A204.1 (cell line): ENCODE data around the gene R3HDM2.

Source experiments
- FAIRE-seq: peaks from 2 replicates; lab custom pipeline; 2012; peaks lifted over from hg19 to GRCh38; lab: Jason Lieb, UNC

Gene R3HDM2

DNA sequence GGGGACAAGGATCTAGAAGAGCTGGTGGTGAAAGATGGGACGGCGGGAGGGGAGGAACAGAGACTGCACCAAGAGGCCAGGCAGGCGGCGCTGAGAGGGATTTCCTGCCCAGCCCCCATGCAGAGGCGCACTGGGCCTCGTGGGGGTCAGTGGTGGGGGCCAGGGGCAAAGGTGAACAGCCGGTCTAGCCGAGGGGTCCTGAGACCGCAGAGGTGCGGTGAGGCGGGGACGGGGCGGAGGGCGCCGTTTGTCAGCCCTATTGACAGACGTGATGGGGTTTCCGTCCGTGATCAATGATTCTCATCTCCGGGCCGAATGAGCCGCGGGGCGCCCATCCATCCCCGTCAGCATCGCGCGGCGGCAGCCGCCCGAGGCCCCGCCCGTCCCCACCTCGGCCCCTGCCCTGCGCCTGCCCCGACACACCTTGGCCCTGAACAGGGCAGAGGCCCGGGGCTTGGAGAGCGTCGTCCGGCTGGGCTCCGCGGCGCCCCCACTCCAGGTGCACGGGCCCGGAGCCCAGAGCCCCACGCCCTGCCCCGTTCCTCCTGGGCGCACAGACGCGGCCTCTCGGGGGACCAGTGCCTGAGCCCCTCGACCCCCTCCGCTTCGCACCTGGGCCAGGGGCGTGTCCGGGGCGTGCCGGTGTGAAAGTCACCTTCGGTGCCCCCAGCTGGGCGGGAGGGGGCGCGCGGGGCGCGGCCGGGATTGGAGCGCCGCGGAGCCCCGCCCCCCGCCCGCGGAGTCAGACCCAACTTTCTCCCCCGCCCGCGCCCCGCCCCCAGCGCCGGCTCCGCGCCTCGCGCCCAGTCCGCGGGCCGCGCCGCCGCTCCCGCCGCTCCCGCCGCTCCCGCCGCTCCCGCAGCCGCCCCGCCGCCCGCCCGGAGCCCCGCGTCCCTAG, 214.6 kb downstream of the R3HDM2 start, which contains the start of gene NXPH4:
NXPH4 (plus strand) TSS at position 781 of the 898 bp plus-strand sequence. CDS start 176 bp downstream, outside the sequence.
- FAIRE-seq, result no peak

DNA sequence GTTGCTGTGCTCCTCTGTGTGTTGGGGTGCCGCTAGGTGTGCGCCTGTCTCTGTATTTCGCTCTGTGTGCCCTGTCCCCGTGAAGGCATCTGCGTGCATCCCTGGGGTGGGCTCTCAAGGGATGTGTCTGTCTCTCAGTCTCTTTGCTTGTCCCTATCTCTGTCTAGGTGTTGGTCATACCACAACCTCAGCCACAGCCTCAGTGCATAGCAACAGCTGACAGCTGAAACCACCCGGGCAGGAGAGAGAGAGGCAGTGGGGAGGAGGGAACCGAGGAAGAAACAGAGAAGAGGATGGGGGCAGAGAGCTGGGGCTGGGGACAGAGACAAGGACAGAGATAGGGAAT, 215.2 kb downstream of the R3HDM2 start:
- no peak for FAIRE-seq

DNA sequence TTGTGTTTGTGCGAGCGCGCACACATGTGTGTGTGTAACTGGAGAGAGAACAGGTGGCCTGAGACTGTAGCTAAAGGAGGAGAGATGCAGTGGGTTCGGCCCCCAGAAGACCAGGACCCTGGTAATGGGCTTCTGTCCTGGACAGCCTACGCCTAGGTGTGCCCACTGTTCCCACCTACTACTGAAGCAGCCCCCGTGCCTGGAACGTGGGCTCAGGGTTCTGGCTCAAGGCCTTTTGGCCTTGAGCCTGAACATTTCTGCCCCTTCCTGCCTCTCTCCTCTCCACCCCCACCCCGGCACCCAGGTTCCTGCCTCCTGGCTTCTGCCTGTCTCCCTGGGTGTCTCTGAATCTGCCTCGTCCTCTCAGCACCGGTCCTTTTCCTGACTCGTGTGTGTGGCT, 215.8 kb downstream of the R3HDM2 start:
- FAIRE-seq, result no peak

DNA sequence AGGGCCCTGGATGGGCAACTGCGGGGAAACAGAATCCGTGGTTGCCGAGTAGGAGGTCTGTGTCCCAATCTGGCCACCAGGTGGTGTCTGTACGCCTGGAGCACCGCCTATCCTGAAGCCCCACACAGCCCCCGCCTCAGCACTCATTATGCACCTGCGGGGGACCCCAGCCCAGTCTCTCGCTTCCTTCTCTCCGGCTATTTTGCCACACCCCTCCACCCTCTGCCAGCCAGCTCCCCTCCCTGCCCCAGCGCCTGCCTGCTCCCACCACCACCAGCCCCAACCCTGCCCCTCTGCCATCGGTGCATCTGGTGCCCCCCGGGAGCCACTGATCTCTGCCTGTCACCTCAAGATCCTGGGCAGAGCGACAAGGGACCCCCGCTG, 216.5 kb downstream of the R3HDM2 start:
- no peak for FAIRE-seq

DNA sequence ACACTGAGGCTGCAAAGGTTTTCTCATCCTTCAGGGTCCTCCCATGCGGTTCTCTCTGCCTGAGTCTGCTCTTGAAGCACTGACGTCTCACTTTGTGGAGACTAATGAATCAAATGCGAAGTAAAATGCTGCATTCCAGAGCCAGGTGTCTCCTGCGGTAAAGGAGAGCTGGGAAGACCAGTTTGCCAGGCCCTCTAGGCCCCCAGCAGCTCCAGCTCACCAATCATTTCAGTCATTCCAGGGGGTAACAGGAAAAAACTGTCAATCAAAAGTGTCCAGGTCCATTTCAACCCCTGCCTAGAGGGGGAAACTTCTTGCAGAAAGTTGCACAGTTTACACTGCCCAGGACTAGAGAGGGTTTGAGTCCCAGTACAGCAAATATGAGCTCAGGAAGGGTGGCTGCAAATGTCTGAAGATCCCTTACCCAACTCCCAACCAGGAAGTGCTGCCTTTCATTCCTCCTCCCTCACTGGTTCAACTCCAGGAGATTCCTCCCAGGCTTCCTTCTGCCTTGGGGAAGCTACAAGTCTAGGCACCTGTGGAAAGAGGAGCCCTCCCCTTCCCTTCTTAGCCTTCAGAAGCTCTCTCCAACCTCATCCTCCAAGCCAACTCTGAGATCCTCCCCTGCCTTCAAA, 217.0 kb downstream of the R3HDM2 start:
- no peak for FAIRE-seq

DNA sequence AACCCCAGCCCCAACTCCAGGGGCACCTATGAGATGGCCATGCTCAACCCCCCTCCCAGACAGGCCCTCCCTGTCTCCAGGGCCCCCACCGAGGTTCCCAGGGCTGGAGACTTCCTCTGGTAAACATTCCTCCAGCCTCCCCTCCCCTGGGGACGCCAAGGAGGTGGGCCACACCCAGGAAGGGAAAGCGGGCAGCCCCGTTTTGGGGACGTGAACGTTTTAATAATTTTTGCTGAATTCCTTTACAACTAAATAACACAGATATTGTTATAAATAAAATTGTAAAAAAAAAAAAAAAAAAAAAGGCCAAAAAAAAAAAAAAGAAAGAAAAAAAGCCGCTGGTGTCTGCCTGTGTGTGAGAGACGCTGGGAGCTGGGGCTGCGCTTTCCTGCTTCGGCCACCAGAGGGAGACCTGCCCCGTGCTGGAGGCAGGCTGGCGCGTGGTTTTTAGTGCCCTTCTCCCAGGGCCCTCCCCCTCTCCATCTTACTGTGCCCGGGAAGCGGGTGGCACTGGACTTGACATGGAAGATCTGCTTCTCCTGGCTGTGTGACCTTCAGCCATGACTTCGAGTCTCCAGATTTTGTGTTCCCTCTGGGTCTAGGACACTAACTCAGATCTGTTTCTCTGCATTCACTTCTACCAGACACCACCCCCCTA, 217.7 kb downstream of the R3HDM2 start:
- FAIRE-seq, result peak; percentile 83

DNA sequence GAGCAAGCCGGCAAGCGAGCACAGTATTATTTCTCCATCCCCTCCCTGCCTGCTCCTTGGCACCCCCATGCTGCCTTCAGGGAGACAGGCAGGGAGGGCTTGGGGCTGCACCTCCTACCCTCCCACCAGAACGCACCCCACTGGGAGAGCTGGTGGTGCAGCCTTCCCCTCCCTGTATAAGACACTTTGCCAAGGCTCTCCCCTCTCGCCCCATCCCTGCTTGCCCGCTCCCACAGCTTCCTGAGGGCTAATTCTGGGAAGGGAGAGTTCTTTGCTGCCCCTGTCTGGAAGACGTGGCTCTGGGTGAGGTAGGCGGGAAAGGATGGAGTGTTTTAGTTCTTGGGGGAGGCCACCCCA, 218.2 kb downstream of the R3HDM2 start:
- no peak for FAIRE-seq

DNA sequence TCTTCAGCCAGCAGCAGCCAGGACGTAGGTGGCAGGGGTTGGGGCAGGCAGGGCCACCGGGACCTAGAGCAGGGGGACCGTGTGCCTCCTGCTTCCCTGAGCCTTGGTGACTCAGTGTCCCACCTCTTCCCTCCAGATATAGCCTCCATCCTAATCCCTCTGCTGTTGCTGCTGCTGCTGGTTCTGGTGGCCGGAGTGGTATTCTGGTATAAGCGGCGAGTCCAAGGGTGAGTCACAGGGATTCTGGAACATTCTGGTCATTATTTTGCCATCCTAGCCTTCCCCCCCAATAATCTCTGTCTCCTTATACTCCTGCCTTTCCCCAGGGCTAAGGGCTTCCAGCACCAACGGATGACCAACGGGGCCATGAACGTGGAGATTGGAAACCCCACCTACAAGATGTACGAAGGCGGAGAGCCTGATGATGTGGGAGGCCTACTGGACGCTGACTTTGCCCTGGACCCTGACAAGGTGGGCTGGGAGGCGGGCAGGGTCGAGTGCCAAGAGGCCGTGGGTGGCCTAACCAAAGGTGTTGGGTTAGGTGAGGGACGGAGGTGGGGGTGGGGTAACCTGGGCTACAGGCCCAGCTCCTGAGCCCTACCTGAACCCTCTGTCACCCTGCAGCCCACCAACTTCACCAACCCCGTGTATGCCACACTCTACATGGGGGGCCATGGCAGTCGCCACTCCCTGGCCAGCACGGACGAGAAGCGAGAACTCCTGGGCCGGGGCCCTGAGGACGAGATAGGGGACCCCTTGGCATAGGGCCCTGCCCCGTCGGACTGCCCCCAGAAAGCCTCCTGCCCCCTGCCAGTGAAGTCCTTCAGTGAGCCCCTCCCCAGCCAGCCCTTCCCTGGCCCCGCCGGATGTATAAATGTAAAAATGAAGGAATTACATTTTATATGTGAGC, 218.8 kb downstream of the R3HDM2 start:
- FAIRE-seq, result no peak

DNA sequence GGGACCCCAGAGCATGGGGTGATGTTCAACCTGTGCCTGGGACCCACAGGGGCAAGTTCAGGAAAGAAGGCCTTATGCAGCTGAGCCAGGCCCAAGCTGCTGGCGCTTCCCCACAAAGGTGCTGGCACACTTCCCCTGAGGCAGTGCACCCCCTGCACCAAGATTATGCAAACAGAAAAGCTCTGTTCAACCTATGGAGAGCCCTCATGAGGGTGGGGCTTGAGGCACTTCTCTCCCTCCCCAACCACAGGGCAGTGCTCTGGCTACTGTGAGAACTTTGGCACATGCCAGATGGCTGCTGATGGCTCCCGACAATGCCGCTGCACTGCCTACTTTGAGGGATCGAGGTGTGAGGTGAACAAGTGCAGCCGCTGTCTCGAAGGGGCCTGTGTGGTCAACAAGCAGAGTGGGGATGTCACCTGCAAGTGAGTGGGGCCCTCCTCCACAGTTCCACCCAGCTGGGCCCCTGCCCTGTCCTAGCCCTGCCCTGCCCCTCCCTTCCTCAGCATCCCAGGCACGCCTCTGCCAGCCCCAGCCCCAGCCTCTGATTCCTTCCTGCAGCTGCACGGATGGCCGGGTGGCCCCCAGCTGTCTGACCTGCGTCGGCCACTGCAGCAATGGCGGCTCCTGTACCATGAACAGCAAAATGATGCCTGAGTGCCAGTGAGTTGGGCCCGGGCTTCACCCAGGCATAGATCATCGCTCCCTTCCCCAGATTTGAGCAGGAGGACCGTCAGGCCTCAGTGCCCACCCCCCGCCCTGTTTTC, 219.7 kb downstream of the R3HDM2 start:
- no peak for FAIRE-seq

DNA sequence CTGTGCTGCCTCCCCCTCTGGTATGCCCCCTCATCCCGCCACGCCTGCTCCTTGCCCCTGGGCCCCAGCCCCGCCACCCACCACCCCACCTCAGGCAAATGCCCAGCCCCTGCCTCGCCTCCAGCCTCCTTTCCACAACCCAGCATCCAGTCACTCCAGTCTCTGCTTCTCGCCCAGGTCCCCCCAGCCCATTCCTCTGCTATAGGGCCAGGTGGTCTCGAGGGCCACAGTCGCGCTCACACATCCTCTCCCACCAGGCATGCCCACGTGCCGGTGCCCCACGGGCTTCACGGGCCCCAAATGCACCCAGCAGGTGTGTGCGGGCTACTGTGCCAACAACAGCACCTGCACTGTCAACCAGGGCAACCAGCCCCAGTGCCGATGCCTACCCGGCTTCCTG, 220.4 kb downstream of the R3HDM2 start:
- no peak for FAIRE-seq

DNA sequence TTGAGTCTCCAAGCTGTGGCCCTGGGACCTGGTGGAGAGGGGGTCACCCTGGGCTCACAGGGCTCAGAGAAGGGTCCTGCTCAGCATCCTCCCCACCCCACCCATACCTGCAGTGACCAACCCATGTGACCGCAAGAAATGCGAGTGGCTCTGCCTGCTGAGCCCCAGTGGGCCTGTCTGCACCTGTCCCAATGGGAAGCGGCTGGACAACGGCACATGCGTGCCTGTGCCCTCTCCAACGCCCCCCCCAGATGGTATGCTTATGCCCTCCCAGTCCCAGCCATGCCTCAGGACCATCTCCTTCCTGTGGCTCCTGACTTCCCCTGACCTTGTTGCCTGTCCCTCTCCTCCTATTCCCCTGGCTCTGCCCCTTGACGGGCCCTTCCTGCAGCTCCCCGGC, 220.9 kb downstream of the R3HDM2 start:
- no peak for FAIRE-seq

DNA sequence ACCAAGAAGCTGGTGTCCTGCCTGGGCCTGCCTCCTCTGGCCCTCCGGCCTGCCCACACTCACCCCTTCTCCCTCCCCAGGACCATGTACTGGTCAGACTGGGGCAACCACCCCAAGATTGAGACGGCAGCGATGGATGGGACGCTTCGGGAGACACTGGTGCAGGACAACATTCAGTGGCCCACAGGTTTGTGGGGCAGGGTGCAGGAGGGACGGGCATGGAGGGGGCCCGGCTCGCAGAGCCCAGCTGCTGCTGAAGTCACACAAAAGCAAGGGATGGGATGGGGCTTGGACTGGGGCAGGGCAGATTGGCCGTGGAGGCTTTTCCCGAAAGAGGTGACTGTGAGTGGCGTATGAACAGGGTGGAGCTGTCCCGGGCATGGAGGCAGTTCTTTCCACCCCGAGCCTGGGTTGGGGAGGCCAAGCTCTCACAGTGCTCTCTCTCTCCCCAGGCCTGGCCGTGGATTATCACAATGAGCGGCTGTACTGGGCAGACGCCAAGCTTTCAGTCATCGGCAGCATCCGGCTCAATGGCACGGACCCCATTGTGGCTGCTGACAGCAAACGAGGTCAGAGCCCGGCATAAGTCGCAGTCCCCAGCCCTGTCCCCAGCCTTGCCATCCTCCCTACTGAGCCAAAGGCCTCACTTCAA, 222.1 kb downstream of the R3HDM2 start:
- FAIRE-seq, result no peak

DNA sequence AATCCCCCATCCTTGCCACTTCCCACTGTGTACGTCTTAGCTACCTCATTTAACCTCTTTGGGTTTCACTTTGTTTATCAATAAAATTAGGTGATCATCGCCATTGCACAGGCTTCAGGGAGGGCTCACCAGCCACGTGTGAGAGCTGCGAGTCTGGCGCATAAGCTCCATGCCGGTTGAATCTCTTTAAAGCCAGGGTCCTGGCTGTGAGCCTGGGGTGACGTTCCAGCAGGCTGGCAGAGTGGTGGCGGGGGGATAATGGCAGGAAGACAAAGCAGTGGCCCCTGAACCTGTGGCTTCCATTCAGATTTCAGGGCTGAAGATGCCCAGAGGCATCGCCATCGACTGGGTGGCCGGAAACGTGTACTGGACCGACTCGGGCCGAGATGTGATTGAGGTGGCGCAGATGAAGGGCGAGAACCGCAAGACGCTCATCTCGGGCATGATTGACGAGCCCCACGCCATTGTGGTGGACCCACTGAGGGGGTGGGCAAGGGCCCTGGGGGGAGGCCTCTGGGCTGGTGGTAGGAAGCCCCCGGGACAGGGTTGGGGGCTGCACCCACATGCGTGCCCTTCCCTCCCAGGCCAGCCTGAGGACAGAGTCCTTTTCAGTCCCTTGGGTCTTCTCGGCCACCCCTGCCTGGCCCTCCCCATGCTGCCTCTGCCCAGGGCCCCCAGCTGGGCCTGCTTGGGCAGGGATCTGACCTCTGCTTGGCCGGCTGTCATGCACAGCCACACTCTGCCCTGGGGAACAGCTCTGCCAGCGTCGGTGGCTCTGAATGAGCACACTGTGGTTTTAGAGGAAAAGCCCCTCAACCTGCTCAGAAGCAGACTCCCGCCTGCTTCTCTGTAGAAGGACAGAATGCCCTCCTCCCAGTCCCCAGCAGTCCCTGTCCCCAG, 222.9 kb downstream of the R3HDM2 start:
- no peak for FAIRE-seq

DNA sequence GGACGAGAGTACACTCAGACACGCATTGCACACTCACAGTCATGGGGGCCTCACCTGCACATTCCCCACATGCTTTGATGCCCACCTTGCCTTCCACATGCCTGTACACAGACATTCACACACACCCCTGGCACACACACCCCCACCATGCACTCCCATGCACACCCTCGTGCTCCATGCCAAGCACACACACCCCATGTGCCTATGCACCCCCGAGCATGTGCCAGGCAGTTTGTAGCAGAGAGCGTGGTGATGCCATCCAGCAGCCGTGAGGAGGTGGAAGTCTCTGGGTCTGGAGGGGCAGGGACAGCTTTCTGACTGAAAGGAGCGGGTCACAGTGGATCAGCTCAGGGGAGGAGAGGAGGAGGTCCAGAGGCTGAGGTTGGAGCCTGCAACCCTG, 224.9 kb downstream of the R3HDM2 start:
- no peak for FAIRE-seq

DNA sequence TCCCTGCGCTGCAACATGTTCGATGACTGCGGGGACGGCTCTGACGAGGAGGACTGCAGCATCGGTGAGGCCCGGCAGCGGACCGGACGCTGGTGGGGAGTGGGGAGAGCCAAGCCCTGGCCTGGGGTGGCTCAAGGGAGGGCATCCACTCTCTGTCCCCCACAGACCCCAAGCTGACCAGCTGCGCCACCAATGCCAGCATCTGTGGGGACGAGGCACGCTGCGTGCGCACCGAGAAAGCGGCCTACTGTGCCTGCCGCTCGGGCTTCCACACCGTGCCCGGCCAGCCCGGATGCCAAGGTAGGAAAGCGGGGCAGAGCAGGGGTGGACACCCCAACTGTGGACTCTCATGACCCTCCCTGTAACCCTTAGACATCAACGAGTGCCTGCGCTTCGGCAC, 225.7 kb downstream of the R3HDM2 start:
- FAIRE-seq, result no peak

DNA sequence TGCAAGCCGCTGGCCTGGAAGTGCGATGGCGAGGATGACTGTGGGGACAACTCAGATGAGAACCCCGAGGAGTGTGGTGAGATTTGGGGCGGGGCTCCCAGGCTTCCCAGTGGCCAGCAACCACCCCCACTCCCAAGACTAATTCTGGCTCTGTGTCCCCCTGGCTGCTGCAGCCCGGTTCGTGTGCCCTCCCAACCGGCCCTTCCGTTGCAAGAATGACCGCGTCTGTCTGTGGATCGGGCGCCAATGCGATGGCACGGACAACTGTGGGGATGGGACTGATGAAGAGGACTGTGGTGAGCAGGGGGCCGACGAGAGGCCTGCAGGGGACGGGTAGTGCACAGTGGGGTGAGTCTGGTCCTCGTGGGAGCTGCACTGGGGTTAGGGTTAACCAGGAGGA, 226.4 kb downstream of the R3HDM2 start:
- FAIRE-seq, result no peak

DNA sequence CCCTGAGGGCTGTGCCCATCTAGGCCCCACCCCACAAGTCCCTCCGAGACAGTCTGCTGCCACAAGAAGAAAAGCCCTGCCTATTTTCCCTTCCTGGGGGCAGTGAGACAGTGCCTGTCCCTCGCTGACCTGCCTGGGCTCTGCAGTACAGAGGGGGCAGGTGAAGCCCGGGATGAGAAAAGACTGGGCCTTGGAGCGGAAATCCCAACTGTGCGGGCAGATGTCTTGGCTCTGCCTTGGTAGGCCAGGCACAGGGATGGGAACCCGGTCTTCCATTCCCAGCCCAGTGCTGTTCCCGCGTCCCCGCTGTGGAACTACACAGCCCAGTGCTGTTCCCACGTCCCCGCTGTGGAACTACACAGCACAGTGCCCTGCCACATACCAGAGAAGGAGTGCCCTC, 227.1 kb downstream of the R3HDM2 start:
- FAIRE-seq, result no peak
